ENCODE data around the gene TPSG1.

TPSG1 gene

DNA sequence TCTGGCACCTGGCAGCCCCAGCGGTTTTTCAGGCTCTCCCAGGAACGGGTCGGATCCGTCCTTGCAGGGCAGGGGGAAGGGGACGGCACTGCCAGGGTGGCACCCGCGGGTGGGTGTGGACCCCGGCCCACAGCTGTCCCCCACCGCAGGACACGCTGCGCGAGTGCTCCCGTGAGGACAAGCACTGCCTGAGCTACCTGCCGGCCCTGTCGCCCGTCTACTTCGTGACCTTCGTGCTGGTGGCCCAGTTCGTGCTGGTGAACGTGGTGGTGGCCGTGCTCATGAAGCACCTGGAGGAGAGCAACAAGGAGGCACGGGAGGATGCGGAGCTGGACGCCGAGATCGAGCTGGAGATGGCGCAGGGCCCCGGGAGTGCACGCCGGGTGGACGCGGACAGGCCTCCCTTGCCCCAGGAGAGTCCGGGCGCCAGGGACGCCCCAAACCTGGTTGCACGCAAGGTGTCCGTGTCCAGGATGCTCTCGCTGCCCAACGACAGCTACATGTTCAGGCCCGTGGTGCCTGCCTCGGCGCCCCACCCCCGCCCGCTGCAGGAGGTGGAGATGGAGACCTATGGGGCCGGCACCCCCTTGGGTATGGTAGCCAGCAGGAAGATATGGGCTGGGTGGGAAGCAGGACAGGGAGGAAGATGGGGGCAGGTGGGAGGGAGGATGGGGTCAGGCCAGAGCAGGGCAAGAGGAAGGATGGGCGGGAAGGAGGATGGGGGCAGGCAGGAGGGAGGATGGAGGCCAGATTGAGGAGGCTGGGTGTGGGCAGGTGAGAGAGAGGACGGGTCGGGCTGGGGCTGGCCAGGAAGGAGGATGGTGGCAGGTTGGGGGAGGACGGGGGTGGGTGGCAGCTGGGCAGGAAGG, 6.8 kb downstream of the TPSG1 start:
- intact Hi-C loops (cut with DNase I) = no loop called here
- DNase-seq = peak in 1 of 10 donors; percentile 85

GRCh38 chr16:1217526-1217925, 7.5 kb downstream of the TPSG1 start:
- intact Hi-C loops (cut with DNase I) = no loop called here

GRCh38 chr16:1216681-1217400, 8.2 kb downstream of the TPSG1 start:
- DNase-seq = peak in 1 of 10 donors; percentile 64
- intact Hi-C loops (cut with DNase I) = no loop called here

More at GRCh38 chr16:1217526-1217925, 7.5 kb downstream of the TPSG1 start:
- DNase-seq = peak in 1 of 10 donors; percentile 69

GRCh38 chr16:1216296-1216619, 8.8 kb downstream of the TPSG1 start:
- DNase-seq = no peak
- intact Hi-C loops (cut with DNase I) = no loop called here

- DNase-seq = peak in 1 of 10 donors; percentile 78
- intact Hi-C loops (cut with DNase I) = no loop called here
Measured at GRCh38 chr16:1215574-1216295, 9.3 kb downstream of the TPSG1 start.

DNA sequence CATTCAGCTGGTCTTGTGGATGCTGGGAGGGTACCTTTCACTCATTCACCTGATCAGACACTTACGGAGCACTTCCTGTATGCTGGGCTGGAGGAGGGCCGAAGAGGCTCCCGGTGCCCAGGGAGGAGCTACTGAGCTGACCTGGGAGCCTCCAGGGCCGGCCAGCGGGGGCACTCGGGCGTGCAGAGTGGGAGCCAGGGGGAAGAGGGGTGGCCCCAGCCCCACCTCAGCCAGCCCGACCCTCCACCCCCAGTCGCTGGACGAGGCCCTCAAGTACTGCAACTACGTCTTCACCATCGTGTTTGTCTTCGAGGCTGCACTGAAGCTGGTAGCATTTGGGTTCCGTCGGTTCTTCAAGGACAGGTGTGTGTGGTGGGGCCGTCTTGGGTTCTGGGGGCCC, 10.3 kb downstream of the TPSG1 start:
- intact Hi-C loops (cut with DNase I) = no loop called here
- DNase-seq = no peak

- intact Hi-C loops (cut with DNase I) = no loop called here
- DNase-seq = no peak
Measured at GRCh38 chr16:1213796-1214372, 11.2 kb downstream of the TPSG1 start.

GRCh38 chr16:1213231-1213630, 11.8 kb downstream of the TPSG1 start:
- DNase-seq = no peak
- intact Hi-C loops (cut with DNase I) = no loop called here

GRCh38 chr16:1212616-1213194, 12.4 kb downstream of the TPSG1 start:
- no peak for DNase-seq
- intact Hi-C loops (cut with DNase I) = no loop called here

DNA sequence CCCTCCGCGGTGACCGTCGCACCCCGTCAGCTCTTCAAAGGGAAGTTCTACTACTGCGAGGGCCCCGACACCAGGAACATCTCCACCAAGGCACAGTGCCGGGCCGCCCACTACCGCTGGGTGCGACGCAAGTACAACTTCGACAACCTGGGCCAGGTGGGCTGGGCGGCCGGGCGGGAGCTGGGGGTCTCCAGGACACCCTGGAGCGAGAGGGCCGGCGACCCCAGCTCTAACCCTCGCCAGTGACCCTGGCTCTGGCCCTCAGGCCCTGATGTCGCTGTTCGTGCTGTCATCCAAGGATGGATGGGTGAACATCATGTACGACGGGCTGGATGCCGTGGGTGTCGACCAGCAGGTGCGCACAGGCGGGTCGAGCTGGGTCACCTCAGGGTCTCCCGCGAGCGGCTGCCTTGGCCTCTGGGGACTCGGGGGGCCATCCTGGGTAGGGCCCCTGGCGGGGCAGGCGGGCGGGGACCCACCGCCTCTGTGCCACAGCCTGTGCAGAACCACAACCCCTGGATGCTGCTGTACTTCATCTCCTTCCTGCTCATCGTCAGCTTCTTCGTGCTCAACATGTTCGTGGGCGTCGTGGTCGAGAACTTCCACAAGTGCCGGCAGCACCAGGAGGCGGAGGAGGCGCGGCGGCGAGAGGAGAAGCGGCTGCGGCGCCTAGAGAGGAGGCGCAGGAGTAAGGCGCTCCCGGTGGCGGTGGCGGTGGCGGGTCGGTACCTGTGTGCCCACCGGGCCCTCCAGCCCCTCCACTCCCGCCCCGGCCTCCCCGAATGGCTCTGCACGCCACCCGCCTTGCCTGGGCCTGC, 13.4 kb downstream of the TPSG1 start:
- DNase-seq = peak in 8 of 10 donors; percentile 35 to 95 (median 66)
- intact Hi-C loops (cut with DNase I) = no loop called here

- intact Hi-C loops (cut with DNase I) = no loop called here
- no peak for DNase-seq
Measured at GRCh38 chr16:1210461-1210860, 14.6 kb downstream of the TPSG1 start.

DNA sequence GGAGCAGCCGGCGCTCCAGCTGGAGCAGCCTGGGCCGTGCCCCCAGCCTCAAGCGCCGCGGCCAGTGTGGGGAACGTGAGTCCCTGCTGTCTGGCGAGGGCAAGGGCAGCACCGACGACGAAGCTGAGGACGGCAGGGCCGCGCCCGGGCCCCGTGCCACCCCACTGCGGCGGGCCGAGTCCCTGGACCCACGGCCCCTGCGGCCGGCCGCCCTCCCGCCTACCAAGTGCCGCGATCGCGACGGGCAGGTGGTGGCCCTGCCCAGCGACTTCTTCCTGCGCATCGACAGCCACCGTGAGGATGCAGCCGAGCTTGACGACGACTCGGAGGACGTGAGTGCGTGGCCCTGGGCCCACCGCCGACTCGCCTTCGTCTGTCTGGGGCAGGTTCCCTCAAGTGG, 16.0 kb downstream of the TPSG1 start:
- intact Hi-C loops (cut with DNase I) = no loop called here
- DNase-seq = no peak

DNA sequence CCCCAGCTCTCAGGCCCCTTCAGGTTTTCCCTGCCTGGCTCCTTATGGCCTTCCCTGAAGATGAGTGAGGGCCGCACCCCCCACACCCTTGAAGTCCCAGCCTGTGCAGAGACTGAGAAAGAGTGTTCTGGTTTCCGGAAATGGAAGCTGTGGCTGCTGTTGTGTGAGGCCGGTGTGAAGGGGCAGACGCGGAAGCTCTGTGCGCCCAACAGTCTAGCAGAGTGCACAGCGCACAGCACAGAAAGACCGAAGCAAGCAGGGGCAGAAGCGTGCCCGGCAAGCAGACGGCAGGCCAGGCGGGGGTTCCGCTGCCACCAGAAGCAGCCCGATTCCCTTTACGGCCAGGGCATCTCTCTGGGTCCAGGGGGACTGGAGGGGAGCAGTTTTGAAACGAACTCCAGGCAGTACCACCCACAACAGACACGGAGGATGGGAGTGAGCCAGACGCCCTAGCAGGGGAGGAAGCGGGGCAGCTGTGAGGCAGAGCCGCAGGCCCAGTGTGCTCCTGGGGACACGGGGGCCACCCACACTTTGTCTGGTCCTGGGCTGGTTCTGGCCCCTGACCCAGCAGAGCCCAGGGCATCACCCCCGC, 16.7 kb downstream of the TPSG1 start:
- DNase-seq = no peak
- intact Hi-C loops (cut with DNase I) = no loop called here

- no peak for DNase-seq
- intact Hi-C loops (cut with DNase I) = no loop called here
Measured at GRCh38 chr16:1206786-1207185, 18.3 kb downstream of the TPSG1 start.

DNA sequence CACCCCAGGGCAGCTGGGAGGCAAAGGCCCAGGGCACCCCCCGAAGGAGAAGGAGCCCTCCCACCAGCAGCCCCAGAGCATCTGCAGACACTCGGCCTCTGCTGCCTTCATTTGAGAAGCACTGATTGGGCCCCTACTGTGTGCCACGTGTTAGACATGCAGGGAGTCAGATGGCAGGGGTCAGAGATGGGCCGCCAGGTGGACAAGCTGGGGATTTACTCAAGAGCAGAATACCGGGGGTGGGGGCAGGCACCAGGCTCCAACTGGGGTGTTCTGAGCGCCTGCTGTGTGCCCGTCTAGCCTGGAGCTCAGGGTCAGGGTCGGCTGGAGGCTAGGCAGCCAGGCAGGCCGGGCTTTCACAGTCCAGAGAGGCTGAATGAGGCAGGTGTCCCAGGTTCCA, 18.7 kb downstream of the TPSG1 start:
- intact Hi-C loops (cut with DNase I) = no loop called here
- no peak for DNase-seq

- no peak for DNase-seq
- intact Hi-C loops (cut with DNase I) = no loop called here
Measured at GRCh38 chr16:1204933-1205332, 20.1 kb downstream of the TPSG1 start.

DNA sequence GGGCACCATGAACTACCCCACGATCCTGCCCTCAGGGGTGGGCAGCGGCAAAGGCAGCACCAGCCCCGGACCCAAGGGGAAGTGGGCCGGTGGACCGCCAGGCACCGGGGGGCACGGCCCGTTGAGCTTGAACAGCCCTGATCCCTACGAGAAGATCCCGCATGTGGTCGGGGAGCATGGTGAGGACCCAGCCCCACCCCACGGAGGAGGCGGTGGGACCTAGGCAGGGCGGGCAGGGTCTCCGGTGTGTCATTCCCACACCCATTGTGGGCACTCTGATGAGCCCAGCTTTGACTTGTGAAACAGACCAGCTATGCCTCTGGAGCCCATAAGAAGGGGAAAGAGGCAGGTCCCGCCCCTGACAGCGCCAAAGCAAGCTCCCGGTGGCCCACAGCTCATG, 22.8 kb downstream of the TPSG1 start:
- DNase-seq = no peak
- intact Hi-C loops (cut with DNase I) = no loop called here

- intact Hi-C loops (cut with DNase I) = no loop called here
- no peak for DNase-seq
Measured at GRCh38 chr16:1201444-1201843, 23.6 kb downstream of the TPSG1 start.

- no peak for DNase-seq
- intact Hi-C loops (cut with DNase I) = no loop called here
Measured at GRCh38 chr16:1200014-1200627, 24.9 kb downstream of the TPSG1 start.

All from posterior cingulate gyrus (tissue), 11 donors.